Endothelial cell of umbilical vein (primary cell): Measurements from ENCODE around the gene B9D2. TPM values are rescaled to one million over a fixed set of nuclear protein-coding genes. Genes with fewer than 3 reads are reported as not detected.
A peak's percentile ranks its signal among the peaks of the same experiment; 100 is the strongest.

Experiments
- BruUV-seq: library from RNA; stranded (reverse); fragments of 400-500 nt; replicated peaks from 2 replicates; lab custom pipeline; 2021; lab: Mats Ljungman, UMichigan
- CTCF ChIA-PET: fragments of 300-600, 350-600 bp; sonication (Branson Sonifier 250); formaldehyde crosslinking; loops from one replicate; lab custom pipeline; 2021; ENCODE audit warnings: antibody characterized with exemption, inconsistent platforms; lab: Charles Lee
- POLR2A ChIA-PET: fragments of 300-600, 350-600 bp; sonication (Branson Sonifier 250); formaldehyde crosslinking; loops from one replicate; lab custom pipeline; 2021; ENCODE audit warnings: antibody characterized with exemption, inconsistent platforms; lab: Charles Lee
- DNase-seq: peaks from one replicate; pipeline ENCODE4 v3.0.0-alpha.2; 2011; ENCODE audit warnings: low read depth, low spot score
- FAIRE-seq: peaks from 2 replicates; lab custom pipeline; 2011; peaks lifted over from hg19 to GRCh38; lab: Jason Lieb, UNC
- H2AFZ ChIP-seq: 2 replicates; pipeline ENCODE4 v1.6.0; 2012; ENCODE audit warnings: low read depth, low read length, control low read depth, inconsistent platforms
- H3K27ac ChIP-seq: 2 replicates; pipeline ENCODE4 v1.5.1; 2011; ENCODE audit warnings: low read depth, mild to moderate bottlenecking, control low read depth, low read length, moderate library complexity; ENCODE audit not compliant: insufficient read depth
- H3K27me3 ChIP-seq, 2 experiments: 2 replicates each; pipeline versions ENCODE4 v1.6.0 to v1.6.1; 2011; ENCODE audit warnings: low read length in 2 of 2, mixed read lengths in 1 of 2; ENCODE audit not compliant: control insufficient read depth in 2 of 2, insufficient read depth in 2 of 2
- H3K36me3 ChIP-seq, 2 experiments: 2 replicates in 1 of 2; 3 replicates in 1 of 2; pipeline ENCODE4 v1.5.1; 2011; ENCODE audit warnings: low read length in 2 of 2, mild to moderate bottlenecking in 1 of 2, moderate library complexity in 1 of 2; ENCODE audit not compliant: control insufficient read depth in 2 of 2, insufficient read depth in 2 of 2; ENCODE audit errors: extremely low read depth in 1 of 2
- H3K4me1 ChIP-seq: 3 replicates; pipeline ENCODE4 v1.5.1; 2011; ENCODE audit warnings: mild to moderate bottlenecking, low read length; ENCODE audit not compliant: control insufficient read depth, insufficient read depth; ENCODE audit errors: extremely low read depth
- H3K4me2 ChIP-seq: 2 replicates; pipeline ENCODE4 v1.6.1; 2011; ENCODE audit warnings: low read length, control low read depth, mixed read lengths; ENCODE audit not compliant: insufficient read depth
- H3K4me3 ChIP-seq, 3 experiments: fragments of 200-600 bp in 1 of 3; sonication (generic), shearing (Covaris generic) in 1 of 3; replicated peaks in 1 of 3; 2 replicates each; pipeline ENCODE4 v1.5.1; 2011 to 2016; ENCODE audit warnings: control low read depth in 3 of 3, low read length in 3 of 3, mild to moderate bottlenecking in 2 of 3, inconsistent platforms in 1 of 3, low read depth in 1 of 3, moderate library complexity in 1 of 3; ENCODE audit not compliant: insufficient read depth in 1 of 3
- H3K79me2 ChIP-seq: 2 replicates; pipeline ENCODE4 v1.6.0; 2012; ENCODE audit warnings: low read length, inconsistent platforms; ENCODE audit not compliant: control insufficient read depth, insufficient read depth
- H3K9ac ChIP-seq: replicated peaks from 2 replicates; pipeline ENCODE3; 2011; ENCODE audit warnings: low read length, control low read depth; ENCODE audit not compliant: insufficient read depth; ENCODE audit errors: extremely low read depth
- H3K9me1 ChIP-seq: replicated peaks from 3 replicates; pipeline ENCODE4 v1.6.0; 2011; ENCODE audit warnings: mild to moderate bottlenecking, low read length; ENCODE audit not compliant: control insufficient read depth, insufficient read depth; ENCODE audit errors: extremely low read depth
- H3K9me3 ChIP-seq: replicated peaks from 2 replicates; pipeline ENCODE4 v1.5.1; 2012; ENCODE audit warnings: low read length, inconsistent platforms; ENCODE audit not compliant: control insufficient read depth, insufficient read depth
- H4K20me1 ChIP-seq: replicated peaks from 2 replicates; pipeline ENCODE3; 2011; ENCODE audit warnings: mild to moderate bottlenecking, low read length; ENCODE audit not compliant: control insufficient read depth, insufficient read depth; ENCODE audit errors: extremely low read depth
- EZH2 ChIP-seq: IDR thresholded peaks from 2 replicates; pipeline ENCODE4 v1.6.1; 2012; ENCODE audit warnings: borderline replicate concordance, low read depth, mild to moderate bottlenecking, moderate library complexity, low read length, inconsistent platforms; ENCODE audit not compliant: severe bottlenecking
- FOS ChIP-seq: IDR thresholded peaks from 2 replicates; pipeline ENCODE4 v1.6.1; 2011; ENCODE audit warnings: mild to moderate bottlenecking, low read length, moderate library complexity, borderline replicate concordance; ENCODE audit not compliant: insufficient read depth
- GATA2 ChIP-seq: IDR thresholded peaks from 2 replicates; pipeline ENCODE4 v1.7.0; 2011; ENCODE audit warnings: low read depth, mild to moderate bottlenecking, moderate library complexity, mixed read lengths, low read length; ENCODE audit not compliant: insufficient read length, insufficient read depth
- JUN ChIP-seq: IDR thresholded peaks from 2 replicates; pipeline ENCODE4 v1.6.1; 2011; ENCODE audit warnings: borderline replicate concordance, low read depth; ENCODE audit not compliant: insufficient read length, insufficient read depth
- MYC ChIP-seq: IDR thresholded peaks from one replicate; pipeline ENCODE4 v1.6.1; 2011; ENCODE audit warnings: mild to moderate bottlenecking, low read depth, low read length
- POLR2A ChIP-seq: IDR thresholded peaks from 2 replicates; pipeline ENCODE4 v1.6.1; 2012; ENCODE audit warnings: low read depth, mild to moderate bottlenecking, control low read depth, low read length
- POLR2AphosphoS5 ChIP-seq: IDR thresholded peaks from 2 replicates; pipeline ENCODE4 v1.6.1; 2012; ENCODE audit warnings: low read depth, mild to moderate bottlenecking, control low read depth, low read length, moderate library complexity; ENCODE audit not compliant: insufficient read depth
- dilution Hi-C: fragments of 300-500 bp; cut with MboI; formaldehyde crosslinking; loops from one replicate; pipeline ENCODE4 v1.15.0; 2019; ENCODE audit warnings: low sequenced_read_pairs; ENCODE audit not compliant: extremely low pct_ligation_motif_present
- intact Hi-C: fragments of 100-400 bp; cut with micrococcal nuclease; formaldehyde crosslinking; loops from one replicate; pipeline ENCODE4 v1.10.0; 2022
- polyA plus RNA-seq, 4 experiments: library from polyadenylated mRNA; depleted of rRNA in 3 of 4; stranded (reverse) in 3 of 4; unstranded in 1 of 4; fragments of >200 nt; gene quantifications; 2 replicates each; pipeline versions ENCODE4 v1.2.1 to v1.2.3, GENCODE V29; 2011 to 2012; ENCODE audit warnings: missing spikeins in 1 of 4
- total RNA-seq: library from RNA; stranded (reverse); gene quantifications from 2 replicates; pipeline ENCODE4 v1.2.3, GENCODE V29; 2021
- TF ChIP-seq, protein P1 (sequence below): IDR thresholded peaks from 2 replicates; pipeline ENCODE4 v1.6.1; 2011; ENCODE audit not compliant: insufficient read depth, insufficient read length
- TF ChIP-seq, protein P2 (sequence below), 2 donors: IDR thresholded peaks; 1 replicate in 1 of 2; 2 replicates in 1 of 2; pipeline ENCODE4 v1.5.1; 2011; ENCODE audit warnings: low read length in 2 of 2, mild to moderate bottlenecking in 2 of 2, moderate library complexity in 2 of 2, control low read depth in 1 of 2, inconsistent platforms in 1 of 2, low read depth in 1 of 2; ENCODE audit not compliant: insufficient read depth in 1 of 2; ENCODE audit errors: extremely low read depth in 1 of 2

The B9D2 gene
- total and polyA plus RNA-seq, 2 donors (not counting 3 experiments of a cell fraction or from before 2014, with no cell fraction given) = 12.2 to 23.9 TPM

DNA sequence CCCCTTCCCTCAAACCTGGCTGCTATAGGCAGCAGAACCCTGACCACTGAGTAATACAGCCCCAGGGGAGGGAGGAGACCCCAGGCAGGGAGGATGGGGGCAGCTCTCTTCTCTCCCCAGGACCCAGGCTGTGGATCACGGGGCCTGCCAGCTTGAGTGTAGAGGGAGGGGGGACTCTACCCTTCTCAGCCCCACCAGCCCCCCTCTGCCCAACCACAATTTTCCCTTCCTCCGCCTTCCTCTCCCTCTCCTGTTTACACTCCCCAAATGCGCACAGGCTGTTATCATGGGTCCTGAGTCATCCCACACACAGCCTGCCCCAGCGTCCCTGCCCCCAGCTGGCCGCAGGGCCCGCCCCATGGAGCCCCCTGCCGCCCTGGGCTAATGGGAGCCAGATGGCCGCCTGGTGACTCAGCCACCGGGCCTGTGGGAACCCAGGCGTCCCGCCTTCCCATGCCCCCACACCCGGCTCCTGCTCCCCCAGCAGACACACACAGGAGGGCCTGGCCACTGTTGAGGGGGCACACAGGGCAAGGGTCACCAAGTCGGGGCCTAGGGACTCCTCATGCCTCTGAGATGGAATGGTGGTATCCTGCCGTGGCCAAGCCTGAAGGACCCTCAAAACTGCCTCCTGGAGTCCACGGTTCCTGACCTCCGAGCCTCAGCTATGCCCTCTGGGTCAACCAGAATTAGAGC lies 40.4 kb downstream of the B9D2 start:
- dilution Hi-C loops (no loop called here), intact Hi-C loops (loop anchor here (1.0 to 5.0 kb wide), 5 partner anchors 28 to 249 kb away; partner anchors contain the start of genes BCKDHA and EXOSC5)
- H3K36me3 ChIP-seq = peaks cover 0 to 28% of the 10 kb centered on the region in 2 experiments
- H3K4me1 ChIP-seq = peaks cover 64% of the 10 kb centered on the region
- no TSS peak for BruUV-seq
- no peaks in the 10 kb centered on the region for H3K27me3 ChIP-seq
- peak; percentile 47 for TF ChIP-seq GATA2
- TF ChIP-seq POLR2A = no peak
- peak; percentile 76 for TF ChIP-seq POLR2AphosphoS5
- TF ChIP-seq, protein P1, sequence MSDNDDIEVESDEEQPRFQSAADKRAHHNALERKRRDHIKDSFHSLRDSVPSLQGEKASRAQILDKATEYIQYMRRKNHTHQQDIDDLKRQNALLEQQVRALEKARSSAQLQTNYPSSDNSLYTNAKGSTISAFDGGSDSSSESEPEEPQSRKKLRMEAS = peak; percentile 4
- peak; percentile 95 for TF ChIP-seq FOS
- TF ChIP-seq, protein P2, sequence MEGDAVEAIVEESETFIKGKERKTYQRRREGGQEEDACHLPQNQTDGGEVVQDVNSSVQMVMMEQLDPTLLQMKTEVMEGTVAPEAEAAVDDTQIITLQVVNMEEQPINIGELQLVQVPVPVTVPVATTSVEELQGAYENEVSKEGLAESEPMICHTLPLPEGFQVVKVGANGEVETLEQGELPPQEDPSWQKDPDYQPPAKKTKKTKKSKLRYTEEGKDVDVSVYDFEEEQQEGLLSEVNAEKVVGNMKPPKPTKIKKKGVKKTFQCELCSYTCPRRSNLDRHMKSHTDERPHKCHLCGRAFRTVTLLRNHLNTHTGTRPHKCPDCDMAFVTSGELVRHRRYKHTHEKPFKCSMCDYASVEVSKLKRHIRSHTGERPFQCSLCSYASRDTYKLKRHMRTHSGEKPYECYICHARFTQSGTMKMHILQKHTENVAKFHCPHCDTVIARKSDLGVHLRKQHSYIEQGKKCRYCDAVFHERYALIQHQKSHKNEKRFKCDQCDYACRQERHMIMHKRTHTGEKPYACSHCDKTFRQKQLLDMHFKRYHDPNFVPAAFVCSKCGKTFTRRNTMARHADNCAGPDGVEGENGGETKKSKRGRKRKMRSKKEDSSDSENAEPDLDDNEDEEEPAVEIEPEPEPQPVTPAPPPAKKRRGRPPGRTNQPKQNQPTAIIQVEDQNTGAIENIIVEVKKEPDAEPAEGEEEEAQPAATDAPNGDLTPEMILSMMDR (IDR thresholded peaks at IDR 0.05; ENCODE audit: extremely low read depth in 1 of 2, insufficient read depth in 1 of 2, low read depth in 1 of 2, low read length in 2 of 2) = no peak
- no peak for TF ChIP-seq EZH2
- peak; percentile 44 for TF ChIP-seq JUN
- TF ChIP-seq MYC = no peak
- peak overlapping the region; percentile 29 for H3K4me2 ChIP-seq
- H3K4me3 ChIP-seq = no peak overlapping the region
- peaks cover 9% of the 10 kb centered on the region for H3K79me2 ChIP-seq
- H3K9ac ChIP-seq = peak overlapping the region; percentile 93
- H4K20me1 ChIP-seq = no peaks in the 10 kb centered on the region
- H3K9me1 ChIP-seq = no peaks in the 10 kb centered on the region
- H3K27ac ChIP-seq = peak overlapping the region; percentile 100
- FAIRE-seq (peak; percentile 86), DNase-seq (peak; percentile 98)
- H2AFZ ChIP-seq = no peak overlapping the region
- no peaks in the 10 kb centered on the region for H3K9me3 ChIP-seq
- ChIA-PET CTCF (interaction anchor here (0.7 to 3.9 kb wide), 6 partner anchors 16 to 240 kb away, joined by 3 to 40 read pairs (median 4); partner anchors contain the start of genes B9D2 and TGFB1), POLR2A (interaction anchor here (0.5 kb wide), 1 partner anchor 133 kb away, joined by 3 read pairs; no protein-coding TSS in a partner anchor)
